H1 (cell line): Measurements from ENCODE around the gene SCN2A. TPM values are rescaled to one million over a fixed set of nuclear protein-coding genes. Genes with fewer than 3 reads are reported as not detected.

Experiments used
- CTCF ChIA-PET: fragments of 300-600 bp; sonication (Branson Sonifier 250); formaldehyde crosslinking; loops from one replicate; lab custom pipeline; 2021; ENCODE audit not compliant: partially characterized antibody; lab: Charles Lee
- POLR2A ChIA-PET: fragments of 300-600 bp; sonication (Branson Sonifier 250); formaldehyde crosslinking; loops from one replicate; lab custom pipeline; 2021; ENCODE audit warnings: inconsistent platforms; ENCODE audit not compliant: partially characterized antibody; lab: Charles Lee
- DNase-seq, 2 experiments: peaks; one replicate each; pipeline versions ENCODE4 v3.0.0 to v3.0.0-alpha.2; 2010 to 2022; ENCODE audit warnings: low spot score in 2 of 2, low read depth in 1 of 2, mixed read lengths in 1 of 2
- FAIRE-seq: peaks from 2 replicates; lab custom pipeline; 2011; peaks lifted over from hg19 to GRCh38; lab: Jason Lieb, UNC
- H2AFZ ChIP-seq: 2 replicates; pipeline ENCODE4 v1.8.1; 2012; ENCODE audit warnings: low read length, inconsistent platforms
- H2AK5ac ChIP-seq: 2 replicates; pipeline ENCODE4 v1.6.1; 2013; ENCODE audit warnings: low read depth, low read length
- H2BK120ac ChIP-seq: replicated peaks from 2 replicates; pipeline ENCODE3; 2013; ENCODE audit warnings: low read depth, low read length, inconsistent platforms
- H2BK12ac ChIP-seq: 2 replicates; pipeline ENCODE4 v1.6.1; 2013; ENCODE audit warnings: low read depth, low read length
- H2BK15ac ChIP-seq: 2 replicates; pipeline ENCODE4 v1.6.1; 2013; ENCODE audit warnings: low read length
- H2BK20ac ChIP-seq: 2 replicates; pipeline ENCODE4 v1.6.1; 2013; ENCODE audit warnings: low read length
- H2BK5ac ChIP-seq: 2 replicates; pipeline ENCODE4 v1.6.1; 2013; ENCODE audit warnings: low read depth, low read length
- H3K14ac ChIP-seq: 2 replicates; pipeline ENCODE4 v1.6.1; 2013; ENCODE audit warnings: inconsistent platforms; ENCODE audit not compliant: insufficient read length
- H3K18ac ChIP-seq: 2 replicates; pipeline ENCODE4 v1.6.1; 2013; ENCODE audit warnings: low read length; ENCODE audit errors: extremely low read depth
- H3K23ac ChIP-seq: 2 replicates; pipeline ENCODE4 v1.6.1; 2013; ENCODE audit warnings: inconsistent platforms; ENCODE audit not compliant: insufficient read length
- H3K23me2 ChIP-seq: 2 replicates; pipeline ENCODE4 v1.6.1; 2013; ENCODE audit warnings: low read depth, low read length
- H3K27ac ChIP-seq: 2 replicates; pipeline ENCODE4 v1.6.1; 2011; ENCODE audit warnings: low read depth, low read length, inconsistent platforms
- H3K27me3 ChIP-seq, 4 experiments: replicated peaks in 1 of 4; 1 replicate in 1 of 4; 2 replicates in 3 of 4; pipeline versions ENCODE4 v1.6.1 to v1.8.1; 2011 to 2013; ENCODE audit warnings: low read length in 3 of 4, mild to moderate bottlenecking in 3 of 4, inconsistent platforms in 2 of 4, mixed read lengths in 2 of 4, moderate library complexity in 1 of 4; ENCODE audit not compliant: control insufficient read depth in 3 of 4, insufficient read depth in 3 of 4; ENCODE audit errors: extremely low read depth in 1 of 4
- H3K36me3 ChIP-seq, 4 experiments: 2 replicates each; pipeline versions ENCODE4 v1.6.1 to v1.8.1; 2011 to 2013; ENCODE audit warnings: mild to moderate bottlenecking in 4 of 4, low read length in 3 of 4, moderate library complexity in 2 of 4, control low read depth in 1 of 4, inconsistent platforms in 1 of 4; ENCODE audit not compliant: insufficient read depth in 4 of 4, control insufficient read depth in 2 of 4
- H3K4ac ChIP-seq: replicated peaks from 2 replicates; pipeline ENCODE3; 2013; ENCODE audit warnings: low read length, low read depth, mixed read lengths, inconsistent platforms; ENCODE audit not compliant: insufficient read length
- H3K4me1 ChIP-seq, 4 experiments: replicated peaks in 1 of 4; 1 replicate in 1 of 4; 2 replicates in 3 of 4; pipeline versions ENCODE4 v1.6.1 to v1.8.1; 2011 to 2013; ENCODE audit warnings: low read length in 3 of 4, inconsistent platforms in 2 of 4, mixed read lengths in 1 of 4; ENCODE audit not compliant: insufficient read depth in 4 of 4, control insufficient read depth in 3 of 4
- H3K4me2 ChIP-seq, 2 experiments: 2 replicates each; pipeline versions ENCODE4 v1.6.1 to v1.8.1; 2011 to 2013; ENCODE audit warnings: low read depth in 2 of 2, low read length in 2 of 2, control low read depth in 1 of 2, inconsistent platforms in 1 of 2, mild to moderate bottlenecking in 1 of 2; ENCODE audit not compliant: insufficient read depth in 1 of 2
- H3K4me3 ChIP-seq, 4 experiments: fragments of 200-600, 300-600 bp in 1 of 4; sonication (generic), shearing (Covaris generic), sonication (Bioruptor Twin) in 1 of 4; 2 replicates each; pipeline versions ENCODE4 v1.5.1 to v1.8.1; 2011 to 2016; ENCODE audit warnings: low read length in 4 of 4, low read depth in 3 of 4, control low read depth in 2 of 4, inconsistent platforms in 2 of 4, mild to moderate bottlenecking in 2 of 4, mixed read lengths in 1 of 4, moderate library complexity in 1 of 4; ENCODE audit not compliant: insufficient read depth in 2 of 4; ENCODE audit errors: extremely low read depth in 1 of 4
- H3K56ac ChIP-seq: replicated peaks from 2 replicates; pipeline ENCODE3; 2013; ENCODE audit warnings: low read depth, mild to moderate bottlenecking, mixed read lengths, low read length, inconsistent platforms; ENCODE audit not compliant: insufficient read length
- H3K79me1 ChIP-seq: 2 replicates; pipeline ENCODE4 v1.6.1; 2013; ENCODE audit warnings: low read depth, low read length, control low read depth
- H3K79me2 ChIP-seq, 2 experiments: 2 replicates each; pipeline versions ENCODE4 v1.6.1 to v1.8.1; 2012 to 2013; ENCODE audit warnings: low read length in 2 of 2, mild to moderate bottlenecking in 2 of 2, inconsistent platforms in 1 of 2; ENCODE audit not compliant: insufficient read depth in 2 of 2, control insufficient read depth in 1 of 2
- H3K9ac ChIP-seq, 4 experiments: replicated peaks in 1 of 4; 1 replicate in 1 of 4; 2 replicates in 3 of 4; pipeline versions ENCODE4 v1.6.1 to v1.8.1; 2011 to 2013; ENCODE audit warnings: low read depth in 3 of 4, low read length in 3 of 4, control low read depth in 2 of 4, mild to moderate bottlenecking in 2 of 4, moderate library complexity in 2 of 4, inconsistent platforms in 1 of 4; ENCODE audit errors: extremely low read depth in 1 of 4
- H3K9me3 ChIP-seq, 2 experiments: 2 replicates each; pipeline versions ENCODE4 v1.6.1 to v1.8.1; 2012 to 2013; ENCODE audit warnings: mild to moderate bottlenecking in 2 of 2, moderate library complexity in 2 of 2, control low read depth in 1 of 2, inconsistent platforms in 1 of 2, low read depth in 1 of 2, low read length in 1 of 2, mixed read lengths in 1 of 2; ENCODE audit not compliant: insufficient read depth in 2 of 2
- H4K20me1 ChIP-seq, 2 experiments: replicated peaks in 1 of 2; 2 replicates each; pipeline versions ENCODE3 to v1.8.1; 2011 to 2013; ENCODE audit warnings: inconsistent platforms in 2 of 2, low read length in 2 of 2, mild to moderate bottlenecking in 1 of 2; ENCODE audit not compliant: insufficient read depth in 2 of 2, control insufficient read depth in 1 of 2
- H4K5ac ChIP-seq: 2 replicates; pipeline ENCODE4 v1.6.1; 2013; ENCODE audit warnings: low read length, low read depth, mixed read lengths, inconsistent platforms; ENCODE audit not compliant: insufficient read length
- H4K8ac ChIP-seq: 2 replicates; pipeline ENCODE4 v1.8.0; 2013; ENCODE audit warnings: mild to moderate bottlenecking, moderate library complexity, low read length, inconsistent platforms; ENCODE audit not compliant: insufficient read depth; ENCODE audit errors: extremely low read depth
- H4K91ac ChIP-seq: replicated peaks from 2 replicates; pipeline ENCODE3; 2013; ENCODE audit warnings: low read length, mixed read lengths, inconsistent platforms; ENCODE audit not compliant: insufficient read length
- ASH2L ChIP-seq: fragments of 200-600, 300-600 bp; sonication (generic); IDR thresholded peaks from one replicate; pipeline ENCODE4 v1.7.1; 2017; ENCODE audit warnings: low read length
- BACH1 ChIP-seq: IDR thresholded peaks from 2 replicates; pipeline ENCODE4 v1.6.1; 2012; ENCODE audit warnings: low read length, improper control_type of control experiment
- CBX8 ChIP-seq: fragments of 300-800, 300-1000 bp; sonication (generic); IDR thresholded peaks from 2 replicates; pipeline ENCODE4 v1.7.1; 2016; ENCODE audit warnings: low read depth, low read length, borderline replicate concordance
- NRF1 ChIP-seq: IDR thresholded peaks from 2 replicates; pipeline ENCODE4 v1.6.1; 2011; ENCODE audit warnings: mild to moderate bottlenecking, low read depth, low read length, improper control_type of control experiment
- POLR2AphosphoS5 ChIP-seq: IDR thresholded peaks from 2 replicates; pipeline ENCODE4 v1.6.1; 2011; ENCODE audit warnings: low read depth, low read length
- RNF2 ChIP-seq: fragments of 200-900, 300-1000 bp; sonication (generic); IDR thresholded peaks from 2 replicates; pipeline ENCODE4 v1.7.1; 2016; ENCODE audit warnings: borderline replicate concordance, low read depth, mild to moderate bottlenecking, antibody characterized with exemption, low read length; ENCODE audit not compliant: poor library complexity, severe bottlenecking; ENCODE audit errors: missing control alignments
- SIN3A ChIP-seq, 2 experiments: IDR thresholded peaks in 1 of 2; conservative IDR thresholded peaks in 1 of 2; 2 replicates each; pipeline ENCODE4 v1.6.1; 2011 to 2012; ENCODE audit warnings: low read length in 2 of 2, improper control_type of control experiment in 1 of 2, low read depth in 1 of 2, mild to moderate bottlenecking in 1 of 2
- SIX5 ChIP-seq: IDR thresholded peaks from 2 replicates; pipeline ENCODE4 v1.6.1; 2011; ENCODE audit warnings: mild to moderate bottlenecking, low read depth, low read length
- WGBS, 2 experiments: shearing (Covaris generic) in 1 of 2; methylation state at CpG; one replicate each; pipeline versions ENCODE4 v1.1.6 to v1.1.7; 2013 to 2015; ENCODE audit warnings: low lambda C conversion rate in 2 of 2, mixed read lengths in 2 of 2, inconsistent platforms in 1 of 2, low coverage in 1 of 2, missing lambda C conversion rate in 1 of 2; ENCODE audit not compliant: insufficient replicate concordance in 2 of 2, insufficient coverage in 1 of 2, insufficient read length in 1 of 2; ENCODE audit errors: extremely low coverage in 1 of 2, missing lambda C conversion rate in 1 of 2; 5-methylcytosine and 5-hydroxymethylcytosine counted together
- polyA plus RNA-seq, 7 experiments: library from polyadenylated mRNA; depleted of rRNA in 3 of 7; stranded (reverse) in 5 of 7; unstranded in 2 of 7; fragments of >200 nt in 5 of 7; fragments of 200-250 nt in 2 of 7; gene quantifications; 1 replicate in 5 of 7; 2 replicates in 1 of 7; 4 replicates in 1 of 7; pipeline versions ENCODE4 v1.2.1 to v1.2.3, GENCODE V29; 2011 to 2013; ENCODE audit warnings: missing spikeins in 2 of 7, mixed read lengths in 2 of 7
- total RNA-seq: library from RNA; stranded (reverse); fragmentation: NEBNext Ultra II Directional; extraction: Animal tissue kit (Norgen Biotek cat#: 25700); gene quantifications from 2 replicates; pipeline ENCODE4 v1.2.1, GENCODE V29; 2021
- TF ChIP-seq, protein P1 (sequence below): IDR thresholded peaks from 2 replicates; pipeline ENCODE4 v1.6.1; 2012; ENCODE audit warnings: low read length, inconsistent platforms
- TF ChIP-seq, protein P2 (sequence below): IDR thresholded peaks from 2 replicates; pipeline ENCODE4 v1.6.1; 2011; ENCODE audit warnings: low read depth, mild to moderate bottlenecking, low read length; ENCODE audit not compliant: insufficient read depth

SCN2A gene
- total and polyA plus RNA-seq, 2 of the 8 experiments (the other 6 are each of a cell fraction or from before 2014, with no cell fraction given), result 0.18 to 1.1 TPM

DNA sequence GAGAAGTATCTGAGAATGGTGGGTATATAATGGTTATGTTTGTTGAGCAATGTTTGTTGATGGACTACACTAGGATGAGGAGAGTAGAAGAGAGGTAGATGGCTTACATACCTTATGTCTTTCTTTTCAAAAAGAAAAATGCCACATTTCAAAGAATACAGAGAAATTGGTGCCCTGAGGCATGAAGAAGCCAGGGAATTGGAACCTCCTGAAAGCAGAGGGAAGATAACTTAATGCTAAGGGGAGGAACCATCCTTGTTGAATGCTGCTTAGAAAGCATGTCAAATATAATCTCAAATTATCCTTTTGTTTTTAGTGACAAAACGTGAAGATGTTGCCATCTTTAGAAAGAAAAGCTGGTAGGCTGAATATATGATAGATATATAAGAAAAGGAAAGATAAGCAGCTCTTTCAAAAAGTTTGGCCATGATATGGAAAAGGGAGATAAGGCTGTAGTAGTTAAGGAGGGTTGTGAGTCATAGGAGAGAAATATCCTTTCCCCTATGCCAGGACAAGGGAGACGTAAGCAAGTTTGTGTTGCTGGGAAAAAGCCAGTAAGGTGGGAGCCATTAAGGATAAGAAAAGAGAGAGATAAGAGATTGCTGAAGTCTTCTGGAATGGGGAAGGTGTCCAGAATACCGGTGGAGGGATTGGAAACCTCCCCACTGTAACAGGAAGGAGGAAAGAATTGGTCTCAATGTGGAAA, 66.3 kb downstream of the SCN2A start:
- Histone ChIP-seq H3K14ac (no peak overlapping the region), H3K23ac (no peak overlapping the region), H3K4me3 (no peak overlapping the region), H2BK20ac (no peak overlapping the region), H2BK15ac (no peak overlapping the region), H2AK5ac (no peak overlapping the region), H2AFZ (peak overlapping the region; percentile 26; the same call in 1 of the 2 replicates), H3K9me3 (no peaks in the 10 kb centered on the region), H4K5ac (no peak overlapping the region), H3K27ac (no peak overlapping the region), H3K18ac (no peak overlapping the region), H3K4ac (no peak overlapping the region), H3K27me3 (peaks cover 0 to 1% (median 0%) of the 10 kb centered on the region in 4 experiments; a peak in 1 of 7 replicates), H3K4me1 (no peaks in the 10 kb centered on the region), H4K20me1 (no peaks in the 10 kb centered on the region), H4K91ac (no peak overlapping the region), H3K23me2 (no peaks in the 10 kb centered on the region; the same call in 1 of the 2 replicates), H3K9ac (no peak overlapping the region), H3K4me2 (no peak overlapping the region), H3K79me1 (no peaks in the 10 kb centered on the region), H3K56ac (no peak overlapping the region), H4K8ac (no peak overlapping the region), H3K36me3 (no peaks in the 10 kb centered on the region), H2BK120ac (no peak overlapping the region), H3K79me2 (no peaks in the 10 kb centered on the region), H2BK5ac (no peak overlapping the region), H2BK12ac (no peak overlapping the region)
- CTCF ChIA-PET, result interaction anchor here (1.0 to 1.4 kb wide), 3 partner anchors 10 to 74 kb away, joined by 3 to 5 read pairs (median 4); partner anchors contain the start of gene SCN2A
- DNase-seq, result no peak
- 94% methylated on average over 3 of the region's 3 CpGs; no CpG with 5 or more reads in 1 of the 2 experiments for WGBS, 2 experiments
- POLR2A ChIA-PET, result no interaction called here
- no peak for FAIRE-seq
- TF ChIP-seq NRF1, result no peak
- no peak for TF ChIP-seq RNF2
- no peak for TF ChIP-seq SIN3A (conservative IDR thresholded peaks at IDR 0.05 in 1 of 2, IDR thresholded peaks at IDR 0.05 in 1 of 2; ENCODE audit: low read depth in 1 of 2, low read length in 2 of 2)
- no peak for TF ChIP-seq POLR2AphosphoS5
- TF ChIP-seq, protein P1, sequence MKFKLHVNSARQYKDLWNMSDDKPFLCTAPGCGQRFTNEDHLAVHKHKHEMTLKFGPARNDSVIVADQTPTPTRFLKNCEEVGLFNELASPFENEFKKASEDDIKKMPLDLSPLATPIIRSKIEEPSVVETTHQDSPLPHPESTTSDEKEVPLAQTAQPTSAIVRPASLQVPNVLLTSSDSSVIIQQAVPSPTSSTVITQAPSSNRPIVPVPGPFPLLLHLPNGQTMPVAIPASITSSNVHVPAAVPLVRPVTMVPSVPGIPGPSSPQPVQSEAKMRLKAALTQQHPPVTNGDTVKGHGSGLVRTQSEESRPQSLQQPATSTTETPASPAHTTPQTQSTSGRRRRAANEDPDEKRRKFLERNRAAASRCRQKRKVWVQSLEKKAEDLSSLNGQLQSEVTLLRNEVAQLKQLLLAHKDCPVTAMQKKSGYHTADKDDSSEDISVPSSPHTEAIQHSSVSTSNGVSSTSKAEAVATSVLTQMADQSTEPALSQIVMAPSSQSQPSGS, result no peak
- TF ChIP-seq ASH2L, result no peak
- TF ChIP-seq CBX8, result no peak
- TF ChIP-seq, protein P2, sequence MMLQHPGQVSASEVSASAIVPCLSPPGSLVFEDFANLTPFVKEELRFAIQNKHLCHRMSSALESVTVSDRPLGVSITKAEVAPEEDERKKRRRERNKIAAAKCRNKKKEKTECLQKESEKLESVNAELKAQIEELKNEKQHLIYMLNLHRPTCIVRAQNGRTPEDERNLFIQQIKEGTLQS, result no peak
- TF ChIP-seq SIX5, result no peak
- no peak for TF ChIP-seq BACH1
